Liver (tissue), 9 donors: ENCODE results near the gene BMS1. TPM values are rescaled to one million over a fixed set of nuclear protein-coding genes. Genes with fewer than 3 reads are reported as not detected.

Source experiments
- DNase-seq: peaks from one replicate; pipeline ENCODE4 v3.0.0-alpha.2; 2017; ENCODE audit warnings: low spot score
- H3K27ac ChIP-seq, 2 donors: one replicate each; pipeline ENCODE4 v1.7.0; 2013; ENCODE audit warnings: inconsistent platforms in 2 of 2, low read length in 2 of 2, control low read depth in 1 of 2, low read depth in 1 of 2, mild to moderate bottlenecking in 1 of 2
- H3K27me3 ChIP-seq, 4 donors: one replicate each; pipeline versions ENCODE4 v1.6.1 to v1.7.0; 2013; ENCODE audit warnings: low read length in 3 of 4, inconsistent platforms in 1 of 4, mild to moderate bottlenecking in 1 of 4, moderate library complexity in 1 of 4; ENCODE audit not compliant: control insufficient read depth in 4 of 4, insufficient read depth in 4 of 4
- H3K36me3 ChIP-seq, 4 donors: one replicate each; pipeline versions ENCODE4 v1.6.1 to v1.7.0; 2013; ENCODE audit warnings: low read length in 3 of 4, mild to moderate bottlenecking in 3 of 4, low read depth in 1 of 4, moderate library complexity in 1 of 4; ENCODE audit not compliant: control insufficient read depth in 4 of 4, insufficient read depth in 3 of 4
- H3K4me1 ChIP-seq, 4 donors: one replicate each; pipeline versions ENCODE4 v1.6.1 to v1.7.0; 2013; ENCODE audit warnings: low read length in 3 of 4, mild to moderate bottlenecking in 3 of 4, moderate library complexity in 1 of 4; ENCODE audit not compliant: control insufficient read depth in 4 of 4, insufficient read depth in 4 of 4
- H3K4me3 ChIP-seq, 3 donors: one replicate each; pipeline versions ENCODE4 v1.6.1 to v1.7.0; 2013; ENCODE audit warnings: low read length in 3 of 3, control low read depth in 1 of 3, low read depth in 1 of 3, mild to moderate bottlenecking in 1 of 3
- H3K9ac ChIP-seq, 2 donors: one replicate each; pipeline ENCODE4 v1.7.0; 2013; ENCODE audit warnings: low read length in 2 of 2, mild to moderate bottlenecking in 2 of 2, moderate library complexity in 2 of 2, control low read depth in 1 of 2, low read depth in 1 of 2
- H3K9me3 ChIP-seq, 4 donors: one replicate each; pipeline versions ENCODE4 v1.6.1 to v1.7.0; 2013; ENCODE audit warnings: low read length in 3 of 4; ENCODE audit not compliant: control insufficient read depth in 4 of 4
- EGR1 ChIP-seq, 2 donors: IDR thresholded peaks; 2 replicates each; pipeline ENCODE4 v1.6.1; 2016 to 2018; ENCODE audit warnings: antibody characterized with exemption in 2 of 2, low read depth in 2 of 2
- FOXA2 ChIP-seq: IDR thresholded peaks from 2 replicates; pipeline ENCODE4 v1.6.1; 2016; ENCODE audit warnings: antibody characterized with exemption
- HNF4A ChIP-seq, 2 donors: conservative IDR thresholded peaks; 2 replicates each; pipeline ENCODE4 v1.6.1; 2016; ENCODE audit warnings: antibody characterized with exemption in 2 of 2, mild to moderate bottlenecking in 2 of 2
- HNF4G ChIP-seq: IDR thresholded peaks from 2 replicates; pipeline ENCODE4 v1.6.1; 2016; ENCODE audit warnings: antibody characterized with exemption
- JUND ChIP-seq, 2 donors: IDR thresholded peaks; 2 replicates each; pipeline ENCODE4 v1.6.1; 2016; ENCODE audit warnings: antibody characterized with exemption in 2 of 2
- NR2F2 ChIP-seq: IDR thresholded peaks from 2 replicates; pipeline ENCODE4 v1.6.1; 2016; ENCODE audit warnings: antibody characterized with exemption
- RAD21 ChIP-seq, 2 donors: IDR thresholded peaks; 2 replicates each; pipeline ENCODE4 v1.6.1; 2016; ENCODE audit warnings: antibody characterized with exemption in 2 of 2, mild to moderate bottlenecking in 2 of 2
- RXRA ChIP-seq, 2 donors: IDR thresholded peaks; 2 replicates each; pipeline ENCODE4 v1.6.1; 2017 to 2018; ENCODE audit warnings: antibody characterized with exemption in 2 of 2, mild to moderate bottlenecking in 1 of 2
- SP1 ChIP-seq: IDR thresholded peaks from 2 replicates; pipeline ENCODE4 v1.6.1; 2018; ENCODE audit warnings: antibody characterized with exemption, mild to moderate bottlenecking
- YY1 ChIP-seq: IDR thresholded peaks from 2 replicates; pipeline ENCODE4 v1.6.1; 2016; ENCODE audit warnings: antibody characterized with exemption, mild to moderate bottlenecking
- WGBS: extraction: QIAGEN DNeasy Blood & Tissue Kit; methylation state at CpG from one replicate; pipeline ENCODE4 v1.1.7; 2013; 5-methylcytosine and 5-hydroxymethylcytosine counted together
- polyA plus RNA-seq, 2 donors: library from polyadenylated mRNA; stranded (reverse) in 1 of 2; unstranded in 1 of 2; fragments of 200-250 nt in 1 of 2; fragments of >200 nt in 1 of 2; fragmentation: Nextera tagmentation in 1 of 2; extraction: Ambion mirVana in 1 of 2; gene quantifications; one replicate each; pipeline versions ENCODE4 v1.2.1 to v1.2.3, GENCODE V29; 2013 to 2015
- total RNA-seq, 2 donors: library from RNA; depleted of rRNA; stranded (reverse); fragments of >200 nt; gene quantifications; one replicate each; pipeline ENCODE4 v1.2.3, GENCODE V29; 2014
- TF ChIP-seq, protein P1 (sequence below): IDR thresholded peaks from 2 replicates; pipeline ENCODE4 v1.6.1; 2016; ENCODE audit warnings: antibody characterized with exemption
- TF ChIP-seq, protein P2 (sequence below): IDR thresholded peaks from 2 replicates; pipeline ENCODE4 v1.6.1; 2016; ENCODE audit warnings: antibody characterized with exemption
- TF ChIP-seq, protein P3 (sequence below): IDR thresholded peaks from 2 replicates; pipeline ENCODE4 v1.6.1; 2016; ENCODE audit warnings: antibody characterized with exemption
- TF ChIP-seq, protein P4 (sequence below): fragments of 150-350 bp; IDR thresholded peaks from 2 replicates; pipeline ENCODE4 v1.5.1; 2017; ENCODE audit warnings: improper control_type of control experiment, low read depth, low read length; ENCODE audit not compliant: missing input control
- donor health status: healthy.
- donor health status: healthy.
- donor health status: healthy.
- donor health status: healthy.
- donor health status: healthy.

Gene BMS1
- total and polyA plus RNA-seq, 4 donors: 3.6 to 10.4 (median 5.2) TPM

DNA sequence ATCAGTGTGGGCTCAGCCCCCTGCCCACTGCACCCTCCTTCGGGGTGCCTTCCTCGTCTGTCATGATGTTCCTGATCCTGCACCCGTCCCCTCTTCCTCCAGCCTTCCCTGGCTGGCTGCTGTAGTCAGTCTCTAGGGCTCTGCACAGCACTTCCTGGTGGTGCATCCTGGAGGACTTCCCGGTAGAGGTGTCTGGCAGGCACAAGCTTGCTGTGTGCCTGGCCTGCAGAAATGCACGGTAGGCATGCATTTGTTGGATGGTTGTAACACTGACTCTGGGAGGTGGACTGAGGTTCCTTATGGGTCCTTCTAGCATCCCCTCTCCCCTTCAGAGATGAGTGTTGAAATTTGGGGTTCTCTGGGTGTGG is 92.8 kb downstream of the BMS1 start:
- H3K9me3 ChIP-seq: no peaks in the 10 kb centered on the region
- H3K27ac ChIP-seq: no peak overlapping the region
- no peak for TF ChIP-seq JUND (IDR thresholded peaks at IDR 0.05)
- no peak for TF ChIP-seq HNF4A (conservative IDR thresholded peaks at IDR 0.05)
- TF ChIP-seq RXRA (IDR thresholded peaks at IDR 0.05): no peak
- no peak for TF ChIP-seq FOXA2
- no peak for TF ChIP-seq SP1
- peaks cover 0 to 9% (median 0%) of the 10 kb centered on the region in 4 donors for H3K4me1 ChIP-seq
- H3K27me3 ChIP-seq: no peaks in the 10 kb centered on the region
- no peak overlapping the region for H3K4me3 ChIP-seq
- H3K9ac ChIP-seq: no peak overlapping the region
- H3K36me3 ChIP-seq: peaks cover 0 to 1% (median 0%) of the 10 kb centered on the region in 4 donors
- DNase-seq: no peak
- 73% methylated on average over 5 of the region's 5 CpGs for WGBS

DNA sequence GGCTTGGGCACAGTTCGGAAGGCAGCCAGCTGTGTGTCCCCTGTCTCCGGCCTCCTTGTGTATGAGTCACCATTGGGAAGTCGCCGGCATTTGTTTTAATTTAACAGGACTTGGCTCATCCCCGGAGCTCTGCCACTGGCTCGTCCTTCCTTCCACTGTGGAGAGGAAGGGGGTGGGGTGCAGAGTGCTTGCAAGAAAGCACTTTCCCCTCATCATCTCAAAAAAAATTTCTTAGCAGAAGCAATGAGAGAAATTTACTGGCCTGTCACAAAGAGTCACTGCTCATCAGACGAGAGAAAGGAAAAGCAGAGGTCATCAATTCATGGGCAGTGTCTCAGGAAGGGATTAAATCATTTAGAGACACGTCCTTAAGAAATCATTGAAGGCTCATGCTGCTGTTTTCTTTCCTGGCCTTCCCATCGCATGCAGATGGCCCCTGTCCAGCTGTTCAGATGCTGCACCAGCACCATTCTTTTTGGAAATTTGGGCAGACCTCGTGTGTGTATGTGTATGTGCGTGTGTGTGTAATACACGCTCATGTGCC is 93.3 kb downstream of the BMS1 start:
- Histone ChIP-seq H3K9me3 (no peaks in the 10 kb centered on the region), H3K4me3 (no peak overlapping the region), H3K27me3 (no peaks in the 10 kb centered on the region), H3K27ac (no peak overlapping the region), H3K36me3 (peaks cover 0 to 1% (median 0%) of the 10 kb centered on the region in 4 donors), H3K4me1 (peaks cover 0 to 9% (median 0%) of the 10 kb centered on the region in 4 donors), H3K9ac (no peak overlapping the region)
- no peak for DNase-seq
- 54% methylated on average over 12 of the region's 12 CpGs for WGBS
- TF ChIP-seq, protein P1, sequence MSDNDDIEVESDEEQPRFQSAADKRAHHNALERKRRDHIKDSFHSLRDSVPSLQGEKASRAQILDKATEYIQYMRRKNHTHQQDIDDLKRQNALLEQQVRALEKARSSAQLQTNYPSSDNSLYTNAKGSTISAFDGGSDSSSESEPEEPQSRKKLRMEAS: no peak
- no peak for TF ChIP-seq YY1
- TF ChIP-seq SP1: no peak
- no peak for TF ChIP-seq RXRA (IDR thresholded peaks at IDR 0.05)
- peak in 1 of 2 donors; percentile 27 for TF ChIP-seq JUND (IDR thresholded peaks at IDR 0.05)
- TF ChIP-seq HNF4G: no peak
- no peak for TF ChIP-seq RAD21 (IDR thresholded peaks at IDR 0.05)

DNA sequence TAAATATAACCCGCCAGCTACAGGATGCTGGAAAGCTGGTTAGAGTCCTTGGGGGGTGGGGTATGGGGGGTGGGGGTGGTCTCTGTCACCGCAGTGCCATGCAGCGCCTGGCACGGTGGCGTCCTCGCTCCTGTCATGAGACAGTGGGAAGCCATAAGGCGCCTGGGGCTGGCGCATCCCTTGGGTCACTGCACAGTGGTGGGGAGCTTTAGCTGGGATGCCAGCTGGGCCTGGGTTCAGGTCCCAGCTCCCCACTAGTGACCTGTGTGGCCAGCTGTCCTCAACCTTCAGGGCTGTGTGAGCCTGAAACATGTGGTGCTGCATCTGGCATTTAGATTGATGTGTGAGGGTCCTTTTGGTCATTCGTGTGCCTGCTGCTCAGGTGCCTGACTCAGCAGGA is 93.9 kb downstream of the BMS1 start:
- no peak for DNase-seq
- Histone ChIP-seq H3K36me3 (peaks cover 0 to 1% (median 0%) of the 10 kb centered on the region in 4 donors), H3K27ac (no peak overlapping the region), H3K4me1 (peaks cover 0 to 4% (median 0%) of the 10 kb centered on the region in 4 donors), H3K4me3 (no peak overlapping the region), H3K9ac (no peak overlapping the region), H3K27me3 (no peaks in the 10 kb centered on the region), H3K9me3 (no peaks in the 10 kb centered on the region)
- 85% methylated on average over 9 of the region's 9 CpGs for WGBS
- TF ChIP-seq, protein P1: no peak
- TF ChIP-seq, protein P2, sequence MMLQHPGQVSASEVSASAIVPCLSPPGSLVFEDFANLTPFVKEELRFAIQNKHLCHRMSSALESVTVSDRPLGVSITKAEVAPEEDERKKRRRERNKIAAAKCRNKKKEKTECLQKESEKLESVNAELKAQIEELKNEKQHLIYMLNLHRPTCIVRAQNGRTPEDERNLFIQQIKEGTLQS: no peak
- TF ChIP-seq YY1 (no peak), HNF4G (no peak), NR2F2 (no peak), EGR1 (IDR thresholded peaks at IDR 0.05; ENCODE audit: low read depth in 2 of 2) (no peak), JUND (IDR thresholded peaks at IDR 0.05) (no peak), SP1 (no peak), HNF4A (conservative IDR thresholded peaks at IDR 0.05) (no peak)
- TF ChIP-seq, protein P3, sequence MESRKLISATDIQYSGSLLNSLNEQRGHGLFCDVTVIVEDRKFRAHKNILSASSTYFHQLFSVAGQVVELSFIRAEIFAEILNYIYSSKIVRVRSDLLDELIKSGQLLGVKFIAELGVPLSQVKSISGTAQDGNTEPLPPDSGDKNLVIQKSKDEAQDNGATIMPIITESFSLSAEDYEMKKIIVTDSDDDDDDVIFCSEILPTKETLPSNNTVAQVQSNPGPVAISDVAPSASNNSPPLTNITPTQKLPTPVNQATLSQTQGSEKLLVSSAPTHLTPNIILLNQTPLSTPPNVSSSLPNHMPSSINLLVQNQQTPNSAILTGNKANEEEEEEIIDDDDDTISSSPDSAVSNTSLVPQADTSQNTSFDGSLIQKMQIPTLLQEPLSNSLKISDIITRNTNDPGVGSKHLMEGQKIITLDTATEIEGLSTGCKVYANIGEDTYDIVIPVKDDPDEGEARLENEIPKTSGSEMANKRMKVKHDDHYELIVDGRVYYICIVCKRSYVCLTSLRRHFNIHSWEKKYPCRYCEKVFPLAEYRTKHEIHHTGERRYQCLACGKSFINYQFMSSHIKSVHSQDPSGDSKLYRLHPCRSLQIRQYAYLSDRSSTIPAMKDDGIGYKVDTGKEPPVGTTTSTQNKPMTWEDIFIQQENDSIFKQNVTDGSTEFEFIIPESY: no peak
- TF ChIP-seq, protein P4, sequence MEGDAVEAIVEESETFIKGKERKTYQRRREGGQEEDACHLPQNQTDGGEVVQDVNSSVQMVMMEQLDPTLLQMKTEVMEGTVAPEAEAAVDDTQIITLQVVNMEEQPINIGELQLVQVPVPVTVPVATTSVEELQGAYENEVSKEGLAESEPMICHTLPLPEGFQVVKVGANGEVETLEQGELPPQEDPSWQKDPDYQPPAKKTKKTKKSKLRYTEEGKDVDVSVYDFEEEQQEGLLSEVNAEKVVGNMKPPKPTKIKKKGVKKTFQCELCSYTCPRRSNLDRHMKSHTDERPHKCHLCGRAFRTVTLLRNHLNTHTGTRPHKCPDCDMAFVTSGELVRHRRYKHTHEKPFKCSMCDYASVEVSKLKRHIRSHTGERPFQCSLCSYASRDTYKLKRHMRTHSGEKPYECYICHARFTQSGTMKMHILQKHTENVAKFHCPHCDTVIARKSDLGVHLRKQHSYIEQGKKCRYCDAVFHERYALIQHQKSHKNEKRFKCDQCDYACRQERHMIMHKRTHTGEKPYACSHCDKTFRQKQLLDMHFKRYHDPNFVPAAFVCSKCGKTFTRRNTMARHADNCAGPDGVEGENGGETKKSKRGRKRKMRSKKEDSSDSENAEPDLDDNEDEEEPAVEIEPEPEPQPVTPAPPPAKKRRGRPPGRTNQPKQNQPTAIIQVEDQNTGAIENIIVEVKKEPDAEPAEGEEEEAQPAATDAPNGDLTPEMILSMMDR: no peak
